H1 (cell line): ENCODE data around the gene BMF. TPM values are rescaled to one million over a fixed set of nuclear protein-coding genes. Genes with fewer than 3 reads are reported as not detected.
"Not testable (repeated sequence)": the region's sequence is repeated elsewhere in the genome, so short reads cannot be mapped to it uniquely, and the experiment has no call there.

ENCODE experiments used
- CTCF ChIA-PET: fragments of 300-600 bp; sonication (Branson Sonifier 250); formaldehyde crosslinking; loops from one replicate; lab custom pipeline; 2021; ENCODE audit not compliant: partially characterized antibody; lab: Charles Lee
- POLR2A ChIA-PET: fragments of 300-600 bp; sonication (Branson Sonifier 250); formaldehyde crosslinking; loops from one replicate; lab custom pipeline; 2021; ENCODE audit warnings: inconsistent platforms; ENCODE audit not compliant: partially characterized antibody; lab: Charles Lee
- DNase-seq, 2 experiments: peaks; one replicate each; pipeline versions ENCODE4 v3.0.0 to v3.0.0-alpha.2; 2010 to 2022; ENCODE audit warnings: low spot score in 2 of 2, low read depth in 1 of 2, mixed read lengths in 1 of 2
- FAIRE-seq: peaks from 2 replicates; lab custom pipeline; 2011; peaks lifted over from hg19 to GRCh38; lab: Jason Lieb, UNC
- H2AFZ ChIP-seq: 2 replicates; pipeline ENCODE4 v1.8.1; 2012; ENCODE audit warnings: low read length, inconsistent platforms
- H2AK5ac ChIP-seq: 2 replicates; pipeline ENCODE4 v1.6.1; 2013; ENCODE audit warnings: low read depth, low read length
- H2BK120ac ChIP-seq: replicated peaks from 2 replicates; pipeline ENCODE3; 2013; ENCODE audit warnings: low read depth, low read length, inconsistent platforms
- H2BK12ac ChIP-seq: 2 replicates; pipeline ENCODE4 v1.6.1; 2013; ENCODE audit warnings: low read depth, low read length
- H2BK15ac ChIP-seq: 2 replicates; pipeline ENCODE4 v1.6.1; 2013; ENCODE audit warnings: low read length
- H2BK20ac ChIP-seq: 2 replicates; pipeline ENCODE4 v1.6.1; 2013; ENCODE audit warnings: low read length
- H2BK5ac ChIP-seq: 2 replicates; pipeline ENCODE4 v1.6.1; 2013; ENCODE audit warnings: low read depth, low read length
- H3K14ac ChIP-seq: 2 replicates; pipeline ENCODE4 v1.6.1; 2013; ENCODE audit warnings: inconsistent platforms; ENCODE audit not compliant: insufficient read length
- H3K18ac ChIP-seq: 2 replicates; pipeline ENCODE4 v1.6.1; 2013; ENCODE audit warnings: low read length; ENCODE audit errors: extremely low read depth
- H3K23ac ChIP-seq: 2 replicates; pipeline ENCODE4 v1.6.1; 2013; ENCODE audit warnings: inconsistent platforms; ENCODE audit not compliant: insufficient read length
- H3K23me2 ChIP-seq: 2 replicates; pipeline ENCODE4 v1.6.1; 2013; ENCODE audit warnings: low read depth, low read length
- H3K27ac ChIP-seq: 2 replicates; pipeline ENCODE4 v1.6.1; 2011; ENCODE audit warnings: low read depth, low read length, inconsistent platforms
- H3K27me3 ChIP-seq, 4 experiments: replicated peaks in 1 of 4; 1 replicate in 1 of 4; 2 replicates in 3 of 4; pipeline versions ENCODE4 v1.6.1 to v1.8.1; 2011 to 2013; ENCODE audit warnings: low read length in 3 of 4, mild to moderate bottlenecking in 3 of 4, inconsistent platforms in 2 of 4, mixed read lengths in 2 of 4, moderate library complexity in 1 of 4; ENCODE audit not compliant: control insufficient read depth in 3 of 4, insufficient read depth in 3 of 4; ENCODE audit errors: extremely low read depth in 1 of 4
- H3K36me3 ChIP-seq, 4 experiments: 2 replicates each; pipeline versions ENCODE4 v1.6.1 to v1.8.1; 2011 to 2013; ENCODE audit warnings: mild to moderate bottlenecking in 4 of 4, low read length in 3 of 4, moderate library complexity in 2 of 4, control low read depth in 1 of 4, inconsistent platforms in 1 of 4; ENCODE audit not compliant: insufficient read depth in 4 of 4, control insufficient read depth in 2 of 4
- H3K4ac ChIP-seq: replicated peaks from 2 replicates; pipeline ENCODE3; 2013; ENCODE audit warnings: low read length, low read depth, mixed read lengths, inconsistent platforms; ENCODE audit not compliant: insufficient read length
- H3K4me1 ChIP-seq, 4 experiments: replicated peaks in 1 of 4; 1 replicate in 1 of 4; 2 replicates in 3 of 4; pipeline versions ENCODE4 v1.6.1 to v1.8.1; 2011 to 2013; ENCODE audit warnings: low read length in 3 of 4, inconsistent platforms in 2 of 4, mixed read lengths in 1 of 4; ENCODE audit not compliant: insufficient read depth in 4 of 4, control insufficient read depth in 3 of 4
- H3K4me2 ChIP-seq, 2 experiments: 2 replicates each; pipeline versions ENCODE4 v1.6.1 to v1.8.1; 2011 to 2013; ENCODE audit warnings: low read depth in 2 of 2, low read length in 2 of 2, control low read depth in 1 of 2, inconsistent platforms in 1 of 2, mild to moderate bottlenecking in 1 of 2; ENCODE audit not compliant: insufficient read depth in 1 of 2
- H3K4me3 ChIP-seq, 4 experiments: fragments of 200-600, 300-600 bp in 1 of 4; sonication (generic), shearing (Covaris generic), sonication (Bioruptor Twin) in 1 of 4; 2 replicates each; pipeline versions ENCODE4 v1.5.1 to v1.8.1; 2011 to 2016; ENCODE audit warnings: low read length in 4 of 4, low read depth in 3 of 4, control low read depth in 2 of 4, inconsistent platforms in 2 of 4, mild to moderate bottlenecking in 2 of 4, mixed read lengths in 1 of 4, moderate library complexity in 1 of 4; ENCODE audit not compliant: insufficient read depth in 2 of 4; ENCODE audit errors: extremely low read depth in 1 of 4
- H3K56ac ChIP-seq: replicated peaks from 2 replicates; pipeline ENCODE3; 2013; ENCODE audit warnings: low read depth, mild to moderate bottlenecking, mixed read lengths, low read length, inconsistent platforms; ENCODE audit not compliant: insufficient read length
- H3K79me1 ChIP-seq: 2 replicates; pipeline ENCODE4 v1.6.1; 2013; ENCODE audit warnings: low read depth, low read length, control low read depth
- H3K79me2 ChIP-seq, 2 experiments: 2 replicates each; pipeline versions ENCODE4 v1.6.1 to v1.8.1; 2012 to 2013; ENCODE audit warnings: low read length in 2 of 2, mild to moderate bottlenecking in 2 of 2, inconsistent platforms in 1 of 2; ENCODE audit not compliant: insufficient read depth in 2 of 2, control insufficient read depth in 1 of 2
- H3K9ac ChIP-seq, 4 experiments: replicated peaks in 1 of 4; 1 replicate in 1 of 4; 2 replicates in 3 of 4; pipeline versions ENCODE4 v1.6.1 to v1.8.1; 2011 to 2013; ENCODE audit warnings: low read depth in 3 of 4, low read length in 3 of 4, control low read depth in 2 of 4, mild to moderate bottlenecking in 2 of 4, moderate library complexity in 2 of 4, inconsistent platforms in 1 of 4; ENCODE audit errors: extremely low read depth in 1 of 4
- H3K9me3 ChIP-seq, 2 experiments: 2 replicates each; pipeline versions ENCODE4 v1.6.1 to v1.8.1; 2012 to 2013; ENCODE audit warnings: mild to moderate bottlenecking in 2 of 2, moderate library complexity in 2 of 2, control low read depth in 1 of 2, inconsistent platforms in 1 of 2, low read depth in 1 of 2, low read length in 1 of 2, mixed read lengths in 1 of 2; ENCODE audit not compliant: insufficient read depth in 2 of 2
- H4K20me1 ChIP-seq, 2 experiments: replicated peaks in 1 of 2; 2 replicates each; pipeline versions ENCODE3 to v1.8.1; 2011 to 2013; ENCODE audit warnings: inconsistent platforms in 2 of 2, low read length in 2 of 2, mild to moderate bottlenecking in 1 of 2; ENCODE audit not compliant: insufficient read depth in 2 of 2, control insufficient read depth in 1 of 2
- H4K5ac ChIP-seq: 2 replicates; pipeline ENCODE4 v1.6.1; 2013; ENCODE audit warnings: low read length, low read depth, mixed read lengths, inconsistent platforms; ENCODE audit not compliant: insufficient read length
- H4K8ac ChIP-seq: 2 replicates; pipeline ENCODE4 v1.8.0; 2013; ENCODE audit warnings: mild to moderate bottlenecking, moderate library complexity, low read length, inconsistent platforms; ENCODE audit not compliant: insufficient read depth; ENCODE audit errors: extremely low read depth
- H4K91ac ChIP-seq: replicated peaks from 2 replicates; pipeline ENCODE3; 2013; ENCODE audit warnings: low read length, mixed read lengths, inconsistent platforms; ENCODE audit not compliant: insufficient read length
- WGBS, 2 experiments: shearing (Covaris generic) in 1 of 2; methylation state at CpG; one replicate each; pipeline versions ENCODE4 v1.1.6 to v1.1.7; 2013 to 2015; ENCODE audit warnings: low lambda C conversion rate in 2 of 2, mixed read lengths in 2 of 2, inconsistent platforms in 1 of 2, low coverage in 1 of 2, missing lambda C conversion rate in 1 of 2; ENCODE audit not compliant: insufficient replicate concordance in 2 of 2, insufficient coverage in 1 of 2, insufficient read length in 1 of 2; ENCODE audit errors: extremely low coverage in 1 of 2, missing lambda C conversion rate in 1 of 2; 5-methylcytosine and 5-hydroxymethylcytosine counted together
- polyA plus RNA-seq, 7 experiments: library from polyadenylated mRNA; depleted of rRNA in 3 of 7; stranded (reverse) in 5 of 7; unstranded in 2 of 7; fragments of >200 nt in 5 of 7; fragments of 200-250 nt in 2 of 7; gene quantifications; 1 replicate in 5 of 7; 2 replicates in 1 of 7; 4 replicates in 1 of 7; pipeline versions ENCODE4 v1.2.1 to v1.2.3, GENCODE V29; 2011 to 2013; ENCODE audit warnings: missing spikeins in 2 of 7, mixed read lengths in 2 of 7
- total RNA-seq: library from RNA; stranded (reverse); fragmentation: NEBNext Ultra II Directional; extraction: Animal tissue kit (Norgen Biotek cat#: 25700); gene quantifications from 2 replicates; pipeline ENCODE4 v1.2.1, GENCODE V29; 2021

Gene BMF
- total and polyA plus RNA-seq, 2 of the 8 experiments (the other 6 are each of a cell fraction or from before 2014, with no cell fraction given), result 21.2 to 24.2 TPM

- H2BK120ac ChIP-seq, H4K91ac ChIP-seq, H3K9me3 ChIP-seq, H3K14ac ChIP-seq, H2BK5ac ChIP-seq, DNase-seq, FAIRE-seq, H3K23ac ChIP-seq, H2AK5ac ChIP-seq, H3K4me2 ChIP-seq, H4K20me1 ChIP-seq, H3K27ac ChIP-seq, H3K4ac ChIP-seq, H3K36me3 ChIP-seq, H3K9ac ChIP-seq, H3K56ac ChIP-seq, H3K79me2 ChIP-seq, H3K27me3 ChIP-seq, H3K4me3 ChIP-seq, H4K5ac ChIP-seq, H3K23me2 ChIP-seq, H2AFZ ChIP-seq, H3K79me1 ChIP-seq, H4K8ac ChIP-seq: not testable (repeated sequence)
- peak overlapping the region; percentile 80; the same call in 1 of the 2 replicates for H2BK20ac ChIP-seq
- peaks cover 4 to 16% (median 12%) of the 10 kb centered on the region in 4 experiments; a peak in 5 of 7 replicates for H3K4me1 ChIP-seq
- 0 out of 2 replicates have a peak overlapping the region, but pooled peaks have one; percentile 75 for H2BK12ac ChIP-seq
- ChIA-PET CTCF (interaction anchor here (1.2 to 2.4 kb wide), 7 partner anchors 8 to 69 kb away, joined by 3 to 45 read pairs (median 4); no protein-coding TSS in a partner anchor), POLR2A (interaction anchor here (1.5 to 5.3 kb wide), 5 partner anchors 10 to 38 kb away, joined by 4 to 26 read pairs (median 11); partner anchors contain the start of genes BMF and BUB1B)
- 0 out of 2 replicates have a peak overlapping the region, but pooled peaks have one; percentile 29 for H2BK15ac ChIP-seq
- WGBS, 2 experiments, result 80% methylated on average over 1 of the region's 1 CpG; no CpG with 5 or more reads in 1 of the 2 experiments
- peak overlapping the region; percentile 83 for H3K18ac ChIP-seq
Observed at GRCh38 chr15:40122989-40123388, 14.3 kb upstream of the BMF start.
